SK-N-SH treated with all-trans-retinoic acid at 6 μM for 48 hours (cell line): Measurements from ENCODE around the gene TSC1.

Source experiments
- ESRRG ChIP-seq: fragments of 250-450 bp; sonication (Bioruptor Pico); IDR thresholded peaks from 2 replicates; pipeline ENCODE4 v1.6.1; 2021; ENCODE audit warnings: mild to moderate bottlenecking
- GLIS3 ChIP-seq: fragments of 250-450 bp; sonication (Bioruptor Pico); IDR thresholded peaks from 2 replicates; pipeline ENCODE4 v1.5.0; 2020; ENCODE audit warnings: mild to moderate bottlenecking, moderate library complexity
- ZFP30 ChIP-seq: fragments of 450-650 bp; formaldehyde crosslinking; IDR thresholded peaks from 2 replicates; pipeline ENCODE4 v1.5.0; 2022; ENCODE audit warnings: mild to moderate bottlenecking, moderate library complexity
- ZNF565 ChIP-seq: fragments of 450-650 bp; formaldehyde crosslinking; conservative IDR thresholded peaks from 2 replicates; pipeline ENCODE4 v1.5.0; 2020; ENCODE audit warnings: low read depth, mild to moderate bottlenecking, moderate library complexity

DNA sequence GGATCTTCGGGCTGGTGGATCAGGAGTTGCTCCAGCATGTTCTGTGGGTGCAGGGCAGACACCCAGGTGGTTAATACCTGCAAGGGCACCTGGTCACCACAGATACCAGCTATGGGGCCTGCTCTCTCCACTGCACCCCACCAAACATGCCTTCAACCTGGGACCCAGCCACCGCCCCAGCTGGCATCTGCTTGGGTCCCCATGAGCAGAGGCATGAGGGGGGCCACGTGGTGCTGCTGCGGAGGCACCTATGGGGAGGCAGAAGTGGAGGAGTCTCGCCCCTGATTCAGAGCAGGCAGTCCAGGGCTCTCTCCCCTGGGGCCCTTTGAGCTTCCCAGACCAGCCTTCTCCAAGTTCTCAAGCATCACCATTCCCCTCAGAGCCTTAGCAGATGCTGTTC is 69.3 kb downstream of the TSC1 start:
- TF ChIP-seq ESRRG (CRISPR knock-in tag) = no peak
- no peak for TF ChIP-seq ZNF565 (CRISPR knock-in tag)
- TF ChIP-seq GLIS3 (CRISPR knock-in tag) = no peak
- no peak for TF ChIP-seq ZFP30
